LNCAP (cell line): ENCODE measurements around the gene DGCR8.

ENCODE experiments used
- TF ChIP-seq, protein P1 (sequence below): fragments of 450-650 bp; IDR thresholded peaks from 2 replicates; pipeline ENCODE4 v1.5.1; 2017; ENCODE audit warnings: mild to moderate bottlenecking

DGCR8 gene

DNA sequence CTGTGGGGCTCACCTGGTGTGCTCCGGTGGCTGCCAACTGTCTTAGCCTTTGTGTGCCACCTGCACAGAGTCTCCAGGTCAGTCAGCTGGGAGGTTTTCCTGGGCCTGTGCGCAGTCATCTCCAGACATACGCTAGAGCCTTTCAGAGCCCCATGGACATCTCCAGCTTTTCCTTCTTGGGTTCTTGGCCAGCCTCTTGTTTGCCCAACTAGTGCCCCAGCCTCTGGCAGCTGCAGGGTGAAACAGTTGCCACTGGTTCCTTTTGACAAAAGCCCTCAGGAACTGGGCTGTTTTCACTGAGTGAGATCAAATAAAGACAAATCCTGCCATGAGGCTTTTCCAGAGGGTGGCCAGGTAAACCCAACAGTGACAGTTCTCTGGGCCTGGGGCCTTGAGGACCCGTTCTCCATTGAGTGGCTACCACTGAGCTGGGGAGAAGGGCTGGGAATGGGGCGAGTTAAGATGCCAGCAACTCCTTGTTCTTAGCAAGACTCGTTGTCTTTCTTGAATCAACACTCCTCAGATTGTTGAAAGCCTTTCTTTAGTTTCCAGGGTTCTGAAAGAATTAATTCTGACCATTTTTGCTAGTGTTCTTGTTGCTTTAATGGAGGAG, 19.2 kb downstream of the DGCR8 start:
- TF ChIP-seq, protein P1, sequence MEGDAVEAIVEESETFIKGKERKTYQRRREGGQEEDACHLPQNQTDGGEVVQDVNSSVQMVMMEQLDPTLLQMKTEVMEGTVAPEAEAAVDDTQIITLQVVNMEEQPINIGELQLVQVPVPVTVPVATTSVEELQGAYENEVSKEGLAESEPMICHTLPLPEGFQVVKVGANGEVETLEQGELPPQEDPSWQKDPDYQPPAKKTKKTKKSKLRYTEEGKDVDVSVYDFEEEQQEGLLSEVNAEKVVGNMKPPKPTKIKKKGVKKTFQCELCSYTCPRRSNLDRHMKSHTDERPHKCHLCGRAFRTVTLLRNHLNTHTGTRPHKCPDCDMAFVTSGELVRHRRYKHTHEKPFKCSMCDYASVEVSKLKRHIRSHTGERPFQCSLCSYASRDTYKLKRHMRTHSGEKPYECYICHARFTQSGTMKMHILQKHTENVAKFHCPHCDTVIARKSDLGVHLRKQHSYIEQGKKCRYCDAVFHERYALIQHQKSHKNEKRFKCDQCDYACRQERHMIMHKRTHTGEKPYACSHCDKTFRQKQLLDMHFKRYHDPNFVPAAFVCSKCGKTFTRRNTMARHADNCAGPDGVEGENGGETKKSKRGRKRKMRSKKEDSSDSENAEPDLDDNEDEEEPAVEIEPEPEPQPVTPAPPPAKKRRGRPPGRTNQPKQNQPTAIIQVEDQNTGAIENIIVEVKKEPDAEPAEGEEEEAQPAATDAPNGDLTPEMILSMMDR: no peak

DNA sequence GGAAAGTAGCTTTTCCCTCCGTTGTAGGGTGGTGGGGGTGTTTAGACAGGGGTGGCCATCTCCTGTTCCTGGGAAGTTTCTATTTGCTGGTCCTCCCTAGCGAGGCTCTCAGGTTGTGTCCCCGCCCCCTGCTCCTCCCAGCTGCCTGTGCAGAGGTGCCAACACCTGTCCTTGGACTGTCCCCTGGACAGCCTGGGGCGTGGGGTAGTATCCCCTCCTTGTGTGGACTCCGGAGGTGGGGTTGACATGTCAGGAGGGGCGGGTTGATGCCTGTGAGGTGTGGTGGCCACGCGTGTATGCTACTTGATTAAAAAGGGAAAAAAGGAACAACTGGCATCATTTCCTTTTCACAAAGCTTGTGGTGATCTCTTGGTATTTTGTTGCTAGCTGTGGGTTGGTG, 21.6 kb downstream of the DGCR8 start:
- TF ChIP-seq, protein P1: no peak

DNA sequence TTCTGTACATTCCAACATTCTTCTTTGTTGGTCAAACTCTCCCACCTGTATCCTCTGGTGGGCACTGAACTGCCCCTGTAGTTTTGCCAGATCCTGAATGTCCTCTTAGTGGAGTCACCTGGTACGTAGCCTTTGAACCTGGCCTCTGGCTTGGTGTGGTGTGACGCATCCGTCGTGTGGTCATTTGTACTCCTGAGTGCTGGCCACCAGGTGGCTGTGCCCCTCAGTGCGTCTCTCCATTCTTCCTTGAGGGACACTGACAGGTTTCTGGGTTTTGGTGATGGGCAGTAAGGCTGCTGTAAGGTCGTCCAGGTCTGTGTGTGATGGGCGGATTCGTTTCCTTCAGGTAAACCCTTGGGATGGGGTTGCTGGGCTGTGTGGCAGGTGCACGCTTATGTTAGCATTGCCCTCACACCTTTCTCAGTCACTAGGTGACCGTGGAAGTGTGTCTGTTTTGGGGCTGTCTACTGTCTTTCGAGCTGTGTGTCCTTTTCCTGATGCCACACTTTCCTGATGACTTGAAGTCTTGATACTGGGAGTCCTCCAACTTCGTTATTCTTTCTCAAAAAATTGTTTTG, 22.3 kb downstream of the DGCR8 start:
- TF ChIP-seq, protein P1: no peak

DNA sequence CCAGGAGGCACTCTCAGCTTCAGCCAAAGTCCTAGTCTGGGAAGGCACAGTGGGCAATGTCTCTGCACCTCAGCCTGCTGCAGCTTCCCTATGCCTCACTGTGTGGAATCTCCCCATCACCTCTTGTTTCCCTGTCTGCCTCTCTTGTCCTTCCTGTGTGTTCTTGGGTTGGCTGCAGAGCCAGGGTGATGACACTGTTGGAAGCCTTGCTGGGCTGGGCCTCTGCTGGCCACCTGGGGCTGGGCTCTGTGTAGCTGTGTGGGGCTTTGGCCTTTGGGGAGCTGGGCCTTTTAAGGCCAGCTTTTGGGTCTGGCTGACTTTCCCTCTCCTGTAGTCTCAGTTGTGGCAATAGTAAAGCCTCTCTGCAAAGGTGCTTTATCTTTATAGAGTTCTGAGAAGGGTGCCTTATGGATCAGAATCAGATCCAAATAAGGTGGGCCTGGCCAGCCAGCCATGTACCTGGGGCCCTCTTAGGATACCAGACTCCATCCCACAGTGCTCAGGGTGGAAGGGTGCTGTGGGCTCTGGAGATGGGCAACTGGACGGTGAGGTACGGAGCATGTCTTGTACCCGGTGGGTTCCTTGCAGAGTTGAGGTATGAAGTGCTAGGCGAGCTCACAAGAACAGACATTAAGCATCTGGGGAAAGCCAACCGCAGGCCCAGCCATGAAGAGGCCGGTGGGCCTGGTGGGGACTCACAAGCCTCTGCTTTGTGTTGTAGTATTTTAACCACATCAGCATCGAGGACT, 25.6 kb downstream of the DGCR8 start:
- TF ChIP-seq, protein P1: no peak

DNA sequence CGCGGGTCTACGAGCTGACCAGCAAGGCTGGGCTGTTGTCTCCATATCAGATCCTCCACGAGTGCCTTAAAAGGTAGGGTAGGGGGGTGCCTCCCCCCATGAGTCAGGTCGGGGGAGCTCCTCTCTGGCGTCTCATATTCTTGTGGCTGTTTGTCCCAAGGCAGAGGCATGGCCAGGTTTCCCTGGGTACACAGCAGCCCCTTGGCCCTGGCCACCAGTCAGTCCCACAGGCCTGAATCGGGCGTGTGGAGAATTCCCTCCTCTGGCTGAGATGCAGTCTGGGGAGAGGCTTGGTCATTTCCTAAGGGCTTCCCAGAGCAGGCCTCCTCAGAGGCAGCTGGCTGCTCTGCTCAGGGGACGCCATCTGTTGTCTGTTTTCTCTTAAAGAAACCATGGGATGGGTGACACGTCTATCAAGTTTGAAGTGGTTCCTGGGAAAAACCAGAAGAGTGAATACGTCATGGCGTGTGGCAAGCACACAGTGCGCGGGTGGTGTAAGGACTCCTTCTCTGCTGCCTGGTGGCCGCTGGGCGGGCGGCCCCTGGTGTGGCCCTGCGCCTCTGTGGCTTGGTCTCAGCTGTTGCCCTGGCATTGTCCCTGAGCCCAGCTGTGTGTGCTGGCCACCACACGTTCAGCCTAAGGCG, 26.3 kb downstream of the DGCR8 start:
- TF ChIP-seq, protein P1: no peak

DNA sequence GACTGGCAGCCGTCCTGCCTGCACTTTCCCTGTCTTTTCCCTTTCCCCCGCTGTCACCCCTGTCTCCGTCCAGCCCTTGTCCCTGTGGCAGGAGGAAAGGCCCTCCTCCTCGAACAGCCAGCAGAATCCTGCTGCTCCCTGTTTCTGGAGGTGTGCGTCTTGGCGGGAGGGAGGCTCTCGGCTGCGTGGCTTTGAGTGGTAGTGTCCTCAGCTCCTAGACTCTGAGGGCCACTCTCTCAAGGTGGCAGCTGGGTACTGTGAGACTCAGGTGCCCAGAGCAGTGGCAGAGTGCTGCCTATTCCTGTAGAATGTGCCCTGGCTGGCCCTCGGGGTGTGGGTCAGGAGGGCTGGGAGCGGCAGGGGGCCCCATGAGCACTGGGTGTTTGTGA, 26.8 kb downstream of the DGCR8 start:
- TF ChIP-seq, protein P1: no peak

DNA sequence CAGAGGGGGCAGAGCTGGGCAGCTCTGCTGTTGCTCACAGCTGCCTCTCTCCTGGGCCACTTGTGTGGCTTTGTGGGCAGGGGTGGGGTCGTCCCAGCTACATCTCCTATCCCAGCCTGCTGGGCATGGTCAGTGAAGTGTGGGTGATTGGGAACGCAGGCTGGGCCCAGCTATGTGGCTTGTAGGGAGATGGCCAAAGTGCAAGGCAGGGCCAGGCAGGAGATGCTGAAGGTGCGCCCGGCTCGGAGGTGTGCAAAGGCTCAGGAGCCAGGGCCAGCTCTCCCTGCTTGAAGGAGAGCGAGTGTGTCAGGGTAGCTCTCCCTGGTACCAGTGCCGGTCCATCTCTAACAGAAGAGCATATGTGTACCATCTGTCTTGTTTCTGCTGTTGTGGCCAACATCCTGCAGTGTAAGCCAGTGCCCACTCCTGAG, 27.4 kb downstream of the DGCR8 start:
- TF ChIP-seq, protein P1: no peak
